Measurements from ENCODE around the gene EIF4G1.
A peak's percentile ranks its signal among the peaks of the same experiment; 100 is the strongest.

Gene EIF4G1

GRCh38 chr3:184377882-184378445, 63.6 kb downstream of the EIF4G1 start, which contains the start of gene THPO:
TSS of gene THPO (minus strand) at chr3:184378207. CDS start at chr3:184376259, 1,948 bp downstream.
- in situ Hi-C loops (cut with HindIII; ENCODE audit: low pct_ligation_motif_present, low pct_unique_long_range_greater_than_20kb, low sequenced_read_pairs), result no loop called here
- DNase-seq, result no peak

DNA sequence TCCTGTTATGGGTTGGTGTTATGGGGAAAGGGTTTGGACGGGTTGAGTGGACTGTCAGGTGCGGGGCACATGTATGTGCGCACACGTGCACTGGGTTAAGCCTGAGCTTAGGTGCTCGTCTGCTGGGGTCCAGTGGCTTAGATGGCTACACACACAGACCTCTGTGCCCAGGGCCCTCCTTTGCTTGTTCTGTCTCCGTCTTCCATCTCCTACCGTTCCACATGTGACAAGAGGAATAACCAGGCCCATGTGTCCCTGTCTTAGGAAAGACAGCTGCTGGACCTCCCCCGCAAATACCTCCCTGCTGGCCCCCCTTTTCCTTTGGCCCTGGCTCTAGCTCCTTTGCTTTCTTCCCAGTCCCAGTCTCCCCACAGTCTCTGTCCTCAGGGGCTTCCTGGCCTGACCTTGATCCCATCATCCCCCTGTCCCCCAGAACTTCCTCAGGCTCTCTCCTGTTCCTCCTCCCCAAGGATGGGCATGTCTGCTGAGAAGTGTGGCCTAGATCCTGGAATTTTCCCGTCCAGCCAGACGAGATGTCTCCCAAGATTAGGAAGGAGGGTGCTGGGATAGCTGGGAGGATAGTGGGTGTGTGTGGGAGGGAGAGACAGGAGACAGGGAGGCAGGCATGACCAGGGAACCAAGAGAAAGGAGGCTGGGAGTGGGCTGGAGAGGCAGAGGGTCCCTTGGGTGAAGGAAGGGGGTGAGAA, 64.4 kb downstream of the EIF4G1 start:
- in situ Hi-C loops (cut with HindIII; ENCODE audit: low pct_ligation_motif_present, low pct_unique_long_range_greater_than_20kb, low sequenced_read_pairs), result no loop called here
- DNase-seq, result no peak

GRCh38 chr3:184379358-184380184, 65.2 kb downstream of the EIF4G1 start, which contains the start of gene CHRD:
TSS of gene CHRD (plus strand) at chr3:184380054. CDS start at chr3:184380319, 265 bp downstream.
- no peak for DNase-seq

DNA sequence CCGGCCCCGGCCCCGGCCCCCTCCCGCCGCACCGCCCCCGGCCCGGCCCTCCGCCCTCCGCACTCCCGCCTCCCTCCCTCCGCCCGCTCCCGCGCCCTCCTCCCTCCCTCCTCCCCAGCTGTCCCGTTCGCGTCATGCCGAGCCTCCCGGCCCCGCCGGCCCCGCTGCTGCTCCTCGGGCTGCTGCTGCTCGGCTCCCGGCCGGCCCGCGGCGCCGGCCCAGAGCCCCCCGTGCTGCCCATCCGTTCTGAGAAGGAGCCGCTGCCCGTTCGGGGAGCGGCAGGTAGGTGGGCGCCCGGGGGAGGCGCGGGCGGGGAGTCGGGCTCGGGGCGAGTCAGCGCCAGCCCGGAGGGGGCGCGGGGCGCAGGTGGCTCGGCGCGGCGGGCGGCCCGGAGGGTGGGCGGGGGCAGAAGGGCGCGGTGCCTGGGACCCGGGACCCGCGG, 65.8 kb downstream of the EIF4G1 start:
- DNase-seq, result peak; percentile 16
- in situ Hi-C loops (cut with HindIII; ENCODE audit: low pct_ligation_motif_present, low pct_unique_long_range_greater_than_20kb, low sequenced_read_pairs), result no loop called here

More at GRCh38 chr3:184379358-184380184, 65.2 kb downstream of the EIF4G1 start, which contains the start of gene CHRD:
- in situ Hi-C loops (cut with HindIII; ENCODE audit: low pct_ligation_motif_present, low pct_unique_long_range_greater_than_20kb, low sequenced_read_pairs), result no loop called here

DNA sequence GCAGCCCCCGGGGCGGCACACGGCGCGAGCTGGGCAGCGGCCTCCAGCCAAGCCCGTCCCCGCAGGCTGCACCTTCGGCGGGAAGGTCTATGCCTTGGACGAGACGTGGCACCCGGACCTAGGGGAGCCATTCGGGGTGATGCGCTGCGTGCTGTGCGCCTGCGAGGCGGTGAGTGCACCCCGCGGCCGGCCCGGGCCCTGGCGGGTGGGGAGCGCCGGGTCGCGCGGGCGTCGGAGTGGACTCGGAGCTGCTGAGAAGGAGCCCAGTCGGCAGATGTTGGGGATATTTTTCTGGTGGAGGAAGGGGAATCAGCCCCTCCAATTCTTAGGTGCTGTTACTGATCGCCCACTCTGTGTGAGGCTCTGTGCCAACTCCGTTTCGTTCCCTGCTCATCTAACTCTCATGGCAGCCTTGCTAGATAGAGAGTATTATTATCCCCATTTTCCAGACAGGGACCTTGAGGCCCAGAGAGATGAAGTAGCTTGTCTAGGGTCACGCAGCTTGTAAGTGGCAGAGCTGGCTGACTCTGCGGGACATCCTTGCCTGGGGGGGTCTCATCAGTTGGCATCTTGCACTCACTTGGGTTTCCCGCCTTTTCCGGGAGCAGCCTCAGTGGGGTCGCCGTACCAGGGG, 66.3 kb downstream of the EIF4G1 start:
- DNase-seq, result no peak
- in situ Hi-C loops (cut with HindIII; ENCODE audit: low pct_ligation_motif_present, low pct_unique_long_range_greater_than_20kb, low sequenced_read_pairs), result no loop called here

DNA sequence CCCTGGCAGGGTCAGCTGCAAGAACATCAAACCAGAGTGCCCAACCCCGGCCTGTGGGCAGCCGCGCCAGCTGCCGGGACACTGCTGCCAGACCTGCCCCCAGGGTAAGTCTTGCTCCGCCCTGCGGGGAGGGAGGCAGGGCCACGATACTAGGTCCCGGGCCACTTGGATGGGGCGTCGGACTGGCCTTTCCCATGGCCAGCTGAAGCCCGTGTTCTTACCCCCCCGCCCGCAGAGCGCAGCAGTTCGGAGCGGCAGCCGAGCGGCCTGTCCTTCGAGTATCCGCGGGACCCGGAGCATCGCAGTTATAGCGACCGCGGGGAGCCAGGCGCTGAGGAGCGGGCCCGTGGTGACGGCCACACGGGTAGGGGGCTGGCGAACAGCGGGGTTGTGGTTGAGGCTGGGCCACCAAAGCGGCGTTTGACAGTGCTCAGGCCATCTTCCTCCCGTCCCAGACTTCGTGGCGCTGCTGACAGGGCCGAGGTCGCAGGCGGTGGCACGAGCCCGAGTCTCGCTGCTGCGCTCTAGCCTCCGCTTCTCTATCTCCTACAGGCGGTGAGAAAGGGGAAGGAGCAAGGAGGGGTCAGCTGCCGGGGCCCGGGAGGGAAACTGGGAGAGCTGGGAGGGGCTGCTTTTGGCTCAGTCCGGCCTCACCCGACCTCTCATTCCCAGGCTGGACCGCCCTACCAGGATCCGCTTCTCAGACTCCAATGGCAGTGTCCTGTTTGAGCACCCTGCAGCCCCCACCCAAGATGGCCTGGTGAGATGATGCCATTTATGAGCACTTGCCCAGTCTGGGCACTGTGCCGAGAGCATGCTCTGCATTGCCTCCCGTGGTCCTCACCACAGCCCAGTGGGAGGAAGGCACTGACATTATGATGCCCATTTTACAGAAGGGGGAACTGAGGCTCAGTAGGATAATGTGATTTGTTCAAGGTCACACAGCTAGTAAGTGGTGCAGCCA, 67.1 kb downstream of the EIF4G1 start:
- DNase-seq, result no peak
- in situ Hi-C loops (cut with HindIII; ENCODE audit: low pct_ligation_motif_present, low pct_unique_long_range_greater_than_20kb, low sequenced_read_pairs), result no loop called here

- in situ Hi-C loops (cut with HindIII; ENCODE audit: low pct_ligation_motif_present, low pct_unique_long_range_greater_than_20kb, low sequenced_read_pairs), result no loop called here
These were observed 68.1 kb downstream of the EIF4G1 start for GRCh38 chr3:184382326-184383032.

GRCh38 chr3:184383033-184383740, 68.8 kb downstream of the EIF4G1 start:
- in situ Hi-C loops (cut with HindIII; ENCODE audit: low pct_ligation_motif_present, low pct_unique_long_range_greater_than_20kb, low sequenced_read_pairs), result no loop called here
- DNase-seq, result no peak

More at GRCh38 chr3:184382326-184383032, 68.1 kb downstream of the EIF4G1 start:
- DNase-seq, result no peak

GRCh38 chr3:184384342-184384741, 69.9 kb downstream of the EIF4G1 start:
- no peak for DNase-seq
- in situ Hi-C loops (cut with HindIII; ENCODE audit: low pct_ligation_motif_present, low pct_unique_long_range_greater_than_20kb, low sequenced_read_pairs), result no loop called here

Data from ACHN (cell line).